Activated naive CD8-positive, alpha-beta T cell treated with anti-CD3 and anti-CD28 coated beads for 36 hours (primary cell): Measurements from ENCODE around the gene AMOTL1. TPM values are rescaled to one million over a fixed set of nuclear protein-coding genes. Genes with fewer than 3 reads are reported as not detected.
A peak's percentile ranks its signal among the peaks of the same experiment; 100 is the strongest.

Experiments used
- DNase-seq: peaks from one replicate; pipeline ENCODE4 v3.0.0; 2021
- H3K27ac Mint-ChIP-seq: one replicate; pipeline ENCODE4 v1.8.0; 2022; ENCODE audit warnings: mild to moderate bottlenecking, moderate library complexity, mixed read lengths
- H3K27me3 Mint-ChIP-seq: one replicate; pipeline ENCODE4 v1.8.0; 2022; ENCODE audit warnings: mild to moderate bottlenecking, mixed read lengths
- H3K36me3 Mint-ChIP-seq: one replicate; pipeline ENCODE4 v1.8.0; 2021; ENCODE audit warnings: mild to moderate bottlenecking, mixed read lengths
- H3K4me1 Mint-ChIP-seq: one replicate; pipeline ENCODE4 v1.8.0; 2021; ENCODE audit warnings: mixed read lengths
- H3K4me3 Mint-ChIP-seq: one replicate; pipeline ENCODE4 v1.8.0; 2022; ENCODE audit warnings: mild to moderate bottlenecking, moderate library complexity, mixed read lengths
- H3K9me3 Mint-ChIP-seq: one replicate; pipeline ENCODE4 v1.8.0; 2022; ENCODE audit warnings: mixed read lengths
- total RNA-seq, 2 experiments: library from RNA; stranded (reverse); gene quantifications; one replicate each; pipeline ENCODE4 v1.2.3, GENCODE V29; 2021

AMOTL1 gene
- total RNA-seq, 2 experiments from 2014 or later = 1.0 to 1.3 TPM

DNA sequence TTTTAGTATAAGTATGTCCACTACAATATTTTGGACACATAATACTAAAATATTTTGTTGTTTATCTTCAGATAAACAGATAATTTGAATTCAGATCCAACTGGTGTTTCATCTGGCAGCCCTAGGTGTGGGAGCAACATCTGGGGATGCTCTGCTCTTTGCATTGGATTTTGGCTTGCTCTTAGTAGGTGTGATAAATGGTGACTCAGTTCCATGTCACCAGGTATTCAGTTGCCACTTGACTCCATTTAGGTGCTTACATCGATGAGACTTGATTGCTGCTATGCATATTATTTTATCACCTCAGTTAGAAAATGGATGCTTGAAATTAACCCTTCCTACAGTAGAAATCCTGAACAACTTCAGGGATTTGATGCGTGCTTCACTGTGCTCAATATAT is 13.3 kb upstream of the AMOTL1 start:
- Mint-ChIP-seq H3K27me3 (peaks cover 20% of the 10 kb centered on the region), H3K9me3 (no peaks in the 10 kb centered on the region), H3K27ac (no peak overlapping the region), H3K4me3 (no peak overlapping the region), H3K4me1 (no peaks in the 10 kb centered on the region), H3K36me3 (no peaks in the 10 kb centered on the region)
- DNase-seq = no peak

DNA sequence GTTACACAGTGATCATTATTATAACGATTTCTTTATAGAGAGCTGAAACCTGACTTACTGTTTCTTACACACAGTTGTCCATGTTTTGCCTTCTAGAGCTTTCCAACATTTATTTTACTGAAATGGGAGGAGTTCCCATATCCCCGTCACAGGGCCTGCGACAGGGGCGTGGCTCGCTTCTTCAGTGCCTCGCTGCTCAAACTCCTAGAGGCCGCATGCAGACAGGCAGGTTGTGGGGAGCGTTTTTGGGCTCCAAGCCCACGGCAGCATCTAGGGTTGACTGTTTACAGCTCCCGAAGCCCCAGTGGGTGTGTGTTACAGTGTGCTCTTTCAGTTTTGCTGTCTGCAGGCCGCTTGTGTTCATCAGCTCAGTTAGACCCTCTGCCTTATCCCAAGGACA is 12.7 kb upstream of the AMOTL1 start:
- Mint-ChIP-seq H3K36me3 (no peaks in the 10 kb centered on the region), H3K27ac (no peak overlapping the region)

DNA sequence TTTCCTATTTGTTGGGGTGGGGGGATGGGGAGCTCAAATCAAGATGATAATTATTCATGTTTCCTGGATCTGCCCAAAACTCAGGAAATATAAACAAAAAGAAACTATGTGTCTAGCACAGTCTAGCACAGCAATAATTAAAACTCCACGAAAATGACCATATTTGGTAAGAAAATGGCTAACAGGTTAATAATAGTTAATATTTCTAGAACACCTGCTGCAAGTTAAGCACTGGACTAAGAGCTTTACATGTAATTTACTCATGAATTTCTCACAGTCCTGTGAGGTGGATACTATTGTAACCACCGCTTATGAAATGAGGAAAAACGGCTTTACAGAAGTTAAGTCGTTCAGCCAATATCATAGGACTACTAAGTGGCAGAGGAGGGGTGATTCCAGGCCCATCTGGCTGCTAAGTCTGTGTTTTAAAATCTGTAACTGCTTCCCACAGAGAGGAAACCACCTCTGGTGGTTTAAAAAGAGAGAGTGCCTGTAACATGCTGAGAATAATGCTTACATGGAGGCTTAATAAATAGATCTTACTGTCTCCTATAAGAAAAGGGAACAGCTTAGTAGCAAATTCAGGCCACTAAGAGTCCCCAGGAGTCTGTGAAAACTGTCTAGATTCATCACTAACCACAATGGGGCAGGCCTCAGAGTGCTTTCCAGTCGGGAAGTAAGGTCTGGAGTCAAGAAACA is 11.0 kb upstream of the AMOTL1 start:
- no peak overlapping the region for H3K4me3 Mint-ChIP-seq
- no peak for DNase-seq
- no peaks in the 10 kb centered on the region for H3K4me1 Mint-ChIP-seq
- H3K36me3 Mint-ChIP-seq = no peaks in the 10 kb centered on the region
- H3K9me3 Mint-ChIP-seq = no peaks in the 10 kb centered on the region
- H3K27me3 Mint-ChIP-seq = peaks cover 5% of the 10 kb centered on the region
- H3K27ac Mint-ChIP-seq = no peak overlapping the region

More for the DNA sequence above, 12.7 kb upstream of the AMOTL1 start:
- no peak for DNase-seq
- Mint-ChIP-seq H3K4me1 (no peaks in the 10 kb centered on the region), H3K4me3 (no peak overlapping the region), H3K27me3 (peaks cover 15% of the 10 kb centered on the region), H3K9me3 (no peaks in the 10 kb centered on the region)

DNA sequence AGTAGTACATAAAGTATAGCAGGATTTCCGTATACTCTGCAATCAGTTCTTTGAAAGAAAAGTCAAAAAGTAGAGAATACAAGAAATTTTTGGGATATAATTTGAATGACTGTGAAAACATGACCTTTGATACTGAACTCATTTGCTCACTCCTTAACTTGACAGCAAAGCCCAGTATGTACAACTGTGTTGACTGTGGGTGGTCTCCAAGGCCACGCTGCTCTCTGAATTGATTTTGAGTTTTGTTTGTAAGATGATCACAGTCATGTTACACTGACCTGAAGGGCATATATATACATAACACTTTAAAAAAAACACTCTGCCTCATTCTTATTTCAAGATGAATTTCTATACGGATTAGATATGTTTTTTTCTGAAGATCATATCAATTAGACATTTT is 9.5 kb upstream of the AMOTL1 start:
- H3K9me3 Mint-ChIP-seq = no peaks in the 10 kb centered on the region
- peaks cover 4% of the 10 kb centered on the region for H3K27me3 Mint-ChIP-seq
- no peak overlapping the region for H3K4me3 Mint-ChIP-seq
- H3K4me1 Mint-ChIP-seq = no peaks in the 10 kb centered on the region
- no peaks in the 10 kb centered on the region for H3K36me3 Mint-ChIP-seq
- no peak for DNase-seq
- H3K27ac Mint-ChIP-seq = no peak overlapping the region

GRCh38 chr11:94759522-94759921 is 8.6 kb upstream of the AMOTL1 start:
- Mint-ChIP-seq H3K27me3 (no peaks in the 10 kb centered on the region), H3K27ac (no peak overlapping the region), H3K36me3 (no peaks in the 10 kb centered on the region), H3K9me3 (no peaks in the 10 kb centered on the region), H3K4me3 (no peak overlapping the region), H3K4me1 (no peaks in the 10 kb centered on the region)
- DNase-seq = no peak

DNA sequence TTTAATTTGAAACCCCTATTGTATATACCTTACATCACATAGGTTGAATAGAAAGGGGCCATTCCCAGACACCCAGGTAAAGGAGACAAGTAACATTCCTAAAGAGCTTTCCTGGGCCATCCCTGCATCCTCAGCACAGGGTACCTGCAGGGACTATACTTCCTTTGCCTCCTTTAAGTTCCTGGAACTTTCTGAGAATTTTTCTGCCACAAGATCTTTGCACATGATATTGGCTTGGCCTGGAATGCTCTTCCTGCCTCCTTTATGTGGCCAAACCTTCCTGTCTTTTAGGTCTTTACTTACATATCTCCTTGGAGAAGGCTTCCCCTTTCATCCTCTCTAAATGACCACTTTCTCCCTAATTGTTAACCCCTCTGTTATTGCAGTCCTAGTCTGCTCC is 7.9 kb upstream of the AMOTL1 start:
- DNase-seq = no peak
- Mint-ChIP-seq H3K27me3 (no peaks in the 10 kb centered on the region), H3K4me1 (no peaks in the 10 kb centered on the region), H3K9me3 (no peaks in the 10 kb centered on the region), H3K4me3 (no peak overlapping the region), H3K27ac (no peak overlapping the region), H3K36me3 (no peaks in the 10 kb centered on the region)

- Mint-ChIP-seq H3K36me3 (no peaks in the 10 kb centered on the region), H3K4me3 (no peak overlapping the region), H3K4me1 (no peaks in the 10 kb centered on the region), H3K27ac (no peak overlapping the region), H3K27me3 (no peaks in the 10 kb centered on the region), H3K9me3 (no peaks in the 10 kb centered on the region)
- DNase-seq = no peak
These were observed 5.9 kb upstream of the AMOTL1 start for GRCh38 chr11:94762208-94762607.

GRCh38 chr11:94762995-94763394 is 5.2 kb upstream of the AMOTL1 start:
- H3K4me3 Mint-ChIP-seq = no peak overlapping the region
- H3K27ac Mint-ChIP-seq = no peak overlapping the region

GRCh38 chr11:94766713-94767206 is 1.4 kb upstream of the AMOTL1 start:
- no peak overlapping the region for H3K27ac Mint-ChIP-seq
- H3K4me3 Mint-ChIP-seq = no peak overlapping the region
- no peak for DNase-seq
- peaks cover 6% of the 10 kb centered on the region for H3K4me1 Mint-ChIP-seq
- H3K36me3 Mint-ChIP-seq = no peaks in the 10 kb centered on the region
- H3K27me3 Mint-ChIP-seq = peaks cover 33% of the 10 kb centered on the region
- H3K9me3 Mint-ChIP-seq = no peaks in the 10 kb centered on the region

More at GRCh38 chr11:94762995-94763394, 5.2 kb upstream of the AMOTL1 start:
- peaks cover 2% of the 10 kb centered on the region for H3K4me1 Mint-ChIP-seq
- no peaks in the 10 kb centered on the region for H3K36me3 Mint-ChIP-seq
- no peaks in the 10 kb centered on the region for H3K9me3 Mint-ChIP-seq
- DNase-seq = no peak
- peaks cover 4% of the 10 kb centered on the region for H3K27me3 Mint-ChIP-seq

- no peaks in the 10 kb centered on the region for H3K9me3 Mint-ChIP-seq
- peaks cover 37% of the 10 kb centered on the region for H3K27me3 Mint-ChIP-seq
- H3K27ac Mint-ChIP-seq = no peak overlapping the region
- no peaks in the 10 kb centered on the region for H3K36me3 Mint-ChIP-seq
- no peak overlapping the region for H3K4me3 Mint-ChIP-seq
- no peak for DNase-seq
- peaks cover 6% of the 10 kb centered on the region for H3K4me1 Mint-ChIP-seq
These were observed 865 bp upstream of the AMOTL1 start for GRCh38 chr11:94767291-94767690.

DNA sequence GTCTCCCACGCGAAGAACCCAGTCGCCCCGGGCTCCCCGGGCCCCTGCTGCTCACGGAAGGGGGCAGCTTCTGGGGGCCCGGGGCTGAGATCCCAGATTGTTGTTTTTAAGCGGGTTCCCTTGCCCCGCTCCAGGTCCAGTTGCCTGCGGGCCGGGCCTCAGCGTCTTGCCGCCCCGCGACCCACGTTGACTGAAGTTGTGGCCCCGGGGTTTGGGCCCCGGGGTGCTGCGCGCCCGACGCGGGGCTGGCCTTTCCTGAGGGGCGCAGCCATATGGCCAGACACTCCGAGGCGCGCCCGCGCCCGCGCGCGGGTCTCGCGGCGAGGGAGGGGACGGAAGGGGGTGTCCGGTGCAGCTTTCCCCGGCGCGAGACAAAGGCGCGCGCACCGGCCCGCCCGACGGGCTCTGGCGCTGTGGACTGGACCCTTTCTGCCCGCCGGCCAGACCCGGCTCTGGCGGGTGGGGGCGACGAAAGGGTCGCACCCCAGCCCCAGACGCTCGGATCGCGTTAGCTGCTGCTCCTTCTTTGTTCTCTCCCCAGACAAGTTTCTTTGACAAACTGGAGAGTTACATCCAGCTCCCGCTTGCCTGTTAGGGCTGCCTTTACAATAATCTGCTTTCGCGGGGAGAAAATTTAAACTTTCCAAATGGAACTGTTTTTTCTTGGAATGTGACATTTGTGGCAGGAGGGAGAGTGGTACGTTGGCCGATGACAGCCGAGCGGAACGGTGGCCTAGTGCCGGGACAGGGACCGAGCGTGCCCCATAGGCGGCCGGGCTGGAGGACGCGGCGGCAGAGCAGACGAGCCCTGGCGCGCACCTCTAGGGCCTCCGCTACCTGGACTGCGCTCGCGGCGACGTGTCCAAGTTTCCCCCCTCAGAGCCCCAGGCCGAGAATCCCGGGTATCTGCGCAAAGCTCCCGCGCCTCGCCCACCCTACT is 716 bp downstream of the AMOTL1 start:
- Mint-ChIP-seq H3K27me3 (peaks cover 41% of the 10 kb centered on the region), H3K27ac (no peak overlapping the region), H3K4me3 (peak overlapping the region; percentile 68), H3K36me3 (no peaks in the 10 kb centered on the region), H3K9me3 (no peaks in the 10 kb centered on the region), H3K4me1 (peaks cover 6% of the 10 kb centered on the region)
- DNase-seq = peak; percentile 9

DNA sequence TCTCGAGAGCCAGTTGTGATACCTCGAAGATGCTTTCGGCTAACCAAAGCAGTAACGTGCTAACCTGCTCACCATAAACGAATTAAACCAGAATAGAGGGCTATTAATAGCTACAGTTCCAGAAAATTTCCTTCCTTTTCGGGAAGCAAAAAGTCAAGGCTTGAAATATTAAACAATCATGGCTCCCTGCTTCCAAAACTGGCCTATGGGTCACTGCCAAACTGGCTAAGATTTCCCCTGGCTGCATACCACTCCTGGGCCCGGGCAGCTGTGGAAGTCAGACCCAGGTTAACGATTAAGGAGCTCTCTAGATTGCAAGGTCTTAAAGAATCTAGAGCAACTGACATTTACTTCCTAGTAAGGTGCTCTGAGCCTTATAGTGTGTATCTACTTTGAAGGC is 1.7 kb downstream of the AMOTL1 start:
- Mint-ChIP-seq H3K36me3 (no peaks in the 10 kb centered on the region), H3K4me3 (peak overlapping the region; percentile 68)

DNA sequence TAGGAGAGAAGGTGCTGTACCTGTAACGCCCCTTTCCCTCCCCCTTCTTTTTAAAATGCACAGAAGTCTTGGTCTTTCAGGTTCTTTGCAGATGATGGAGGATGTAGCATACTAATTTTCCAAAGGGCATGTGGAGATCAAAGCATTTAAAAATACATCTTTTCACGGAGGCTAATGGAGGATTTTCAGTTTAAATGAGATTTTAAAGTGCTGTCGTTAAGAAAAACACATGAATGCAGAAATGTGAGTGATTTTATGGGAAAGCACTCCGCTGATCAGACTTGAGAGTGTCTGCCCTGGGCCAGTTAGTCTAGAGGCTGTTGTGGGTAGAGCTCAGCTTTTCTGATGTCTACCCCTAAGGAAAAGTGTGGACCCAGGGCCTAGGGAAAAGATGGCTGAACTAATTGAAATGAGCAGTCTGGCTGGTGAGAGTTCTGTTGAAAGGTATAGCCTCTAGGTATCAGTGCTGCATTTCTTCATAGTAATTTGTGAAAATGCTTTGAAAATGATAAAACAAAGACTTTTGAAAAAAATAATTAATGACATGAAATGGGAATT is 2.5 kb downstream of the AMOTL1 start:
- H3K4me3 Mint-ChIP-seq = no peak overlapping the region
- no peaks in the 10 kb centered on the region for H3K9me3 Mint-ChIP-seq
- no peak overlapping the region for H3K27ac Mint-ChIP-seq
- H3K4me1 Mint-ChIP-seq = peaks cover 6% of the 10 kb centered on the region
- DNase-seq = no peak
- peaks cover 41% of the 10 kb centered on the region for H3K27me3 Mint-ChIP-seq
- H3K36me3 Mint-ChIP-seq = no peaks in the 10 kb centered on the region

More for the DNA sequence above, 1.7 kb downstream of the AMOTL1 start:
- H3K4me1 Mint-ChIP-seq = peaks cover 6% of the 10 kb centered on the region
- no peaks in the 10 kb centered on the region for H3K9me3 Mint-ChIP-seq
- no peak overlapping the region for H3K27ac Mint-ChIP-seq
- no peak for DNase-seq
- peaks cover 41% of the 10 kb centered on the region for H3K27me3 Mint-ChIP-seq

DNA sequence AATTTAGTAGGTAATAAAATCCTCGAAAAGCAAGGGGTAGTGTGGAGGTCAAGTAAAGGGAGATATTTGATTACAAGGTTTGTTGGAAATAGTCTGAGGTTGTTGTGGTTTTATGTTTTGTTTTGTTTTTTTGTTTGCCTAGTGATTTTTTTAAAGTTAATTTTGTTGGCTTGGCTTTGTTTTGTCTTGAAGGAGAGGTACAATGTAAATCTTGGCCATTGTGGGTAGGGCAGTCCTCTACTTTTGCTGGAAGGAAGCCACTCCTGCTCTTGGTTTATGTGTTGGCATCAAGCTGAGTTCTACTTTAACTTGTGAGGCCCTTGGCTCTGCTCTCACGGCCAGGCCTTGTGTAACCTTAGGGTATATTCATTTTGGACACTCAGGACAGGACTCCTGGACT is 3.2 kb downstream of the AMOTL1 start:
- Mint-ChIP-seq H3K4me1 (peaks cover 6% of the 10 kb centered on the region), H3K27ac (no peak overlapping the region), H3K27me3 (peaks cover 41% of the 10 kb centered on the region), H3K9me3 (no peaks in the 10 kb centered on the region), H3K4me3 (no peak overlapping the region), H3K36me3 (no peaks in the 10 kb centered on the region)
- no peak for DNase-seq

GRCh38 chr11:94771951-94772350 is 3.8 kb downstream of the AMOTL1 start:
- Mint-ChIP-seq H3K9me3 (no peaks in the 10 kb centered on the region), H3K27ac (no peak overlapping the region), H3K27me3 (peaks cover 41% of the 10 kb centered on the region), H3K36me3 (no peaks in the 10 kb centered on the region), H3K4me3 (no peak overlapping the region), H3K4me1 (peaks cover 6% of the 10 kb centered on the region)
- no peak for DNase-seq
